Kidney epithelial cell (primary cell): ENCODE data around the gene CFAP54. TPM values are rescaled to one million over a fixed set of nuclear protein-coding genes. Genes with fewer than 3 reads are reported as not detected.
"Not testable (repeated sequence)": the region's sequence is repeated elsewhere in the genome, so short reads cannot be mapped to it uniquely, and the experiment has no call there.

Source experiments
- DNase-seq: peaks from one replicate; pipeline ENCODE4 v3.0.0-alpha.2; 2010; ENCODE audit warnings: low read depth
- H3K27me3 ChIP-seq: 2 replicates; pipeline ENCODE4 v1.6.0; 2011; ENCODE audit warnings: low read length; ENCODE audit not compliant: control insufficient read depth, insufficient read depth
- H3K36me3 ChIP-seq: 2 replicates; pipeline ENCODE4 v1.5.1; 2011; ENCODE audit warnings: low read length; ENCODE audit not compliant: control insufficient read depth, insufficient read depth
- H3K4me3 ChIP-seq: 2 replicates; pipeline ENCODE4 v1.5.1; 2011; ENCODE audit warnings: low read depth, mild to moderate bottlenecking, control low read depth, low read length
- total RNA-seq: library from RNA; depleted of rRNA; stranded (reverse); fragments of >200 nt; gene quantifications from 2 replicates; pipeline ENCODE4 v1.2.3, GENCODE V29; 2015
- TF ChIP-seq, protein P1 (sequence below): IDR thresholded peaks from 2 replicates; pipeline ENCODE4 v1.5.1; 2011; ENCODE audit warnings: mild to moderate bottlenecking, moderate library complexity, low read length, control low read depth, inconsistent platforms; ENCODE audit not compliant: insufficient read depth, poor library complexity, severe bottlenecking

CFAP54 gene
- total RNA-seq, 1 donor from 2014 or later, result 0.79 TPM

DNA sequence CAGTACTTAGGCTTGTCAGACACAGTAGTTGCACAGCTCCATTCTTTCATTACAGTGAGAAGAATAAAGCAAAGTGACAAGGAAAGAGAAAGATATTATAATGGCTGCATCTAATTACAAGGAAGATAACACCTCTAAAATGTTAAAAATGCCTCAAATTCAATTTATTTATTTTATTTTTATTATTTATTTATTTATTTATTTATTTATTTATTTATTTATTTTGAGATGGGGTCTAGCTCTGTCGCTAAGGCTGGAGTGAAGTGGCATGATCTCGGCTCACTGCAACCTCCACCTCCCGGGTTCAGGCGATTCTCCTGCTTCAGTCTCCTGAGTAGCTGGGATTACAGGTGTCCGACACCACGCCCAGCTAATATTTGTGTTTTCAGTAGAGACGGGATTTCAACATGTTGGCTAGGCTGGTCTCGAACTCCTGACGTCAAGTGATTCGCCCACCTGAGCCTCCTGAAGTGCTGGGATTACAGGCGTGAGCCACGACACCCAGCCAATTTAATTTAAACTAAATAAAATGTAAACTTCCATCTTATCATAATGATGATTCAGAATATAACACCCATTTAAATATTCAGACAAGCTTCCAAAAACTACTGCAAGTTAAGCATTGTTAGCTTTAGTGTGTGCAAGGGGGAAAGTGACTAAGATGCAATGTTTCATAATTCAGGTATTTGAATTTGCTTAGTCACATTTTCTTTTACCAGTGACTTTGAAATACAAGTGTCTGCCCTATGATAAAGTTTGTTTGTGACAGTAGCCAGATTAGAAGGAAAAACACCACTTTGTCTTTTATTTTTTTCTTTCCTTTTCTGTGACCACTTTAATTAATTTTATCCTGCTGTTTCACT, 2.4 kb upstream of the CFAP54 start:
- Histone ChIP-seq H3K27me3 (no peaks in the 10 kb centered on the region), H3K36me3 (no peaks in the 10 kb centered on the region), H3K4me3 (no peak overlapping the region)
- TF ChIP-seq, protein P1, sequence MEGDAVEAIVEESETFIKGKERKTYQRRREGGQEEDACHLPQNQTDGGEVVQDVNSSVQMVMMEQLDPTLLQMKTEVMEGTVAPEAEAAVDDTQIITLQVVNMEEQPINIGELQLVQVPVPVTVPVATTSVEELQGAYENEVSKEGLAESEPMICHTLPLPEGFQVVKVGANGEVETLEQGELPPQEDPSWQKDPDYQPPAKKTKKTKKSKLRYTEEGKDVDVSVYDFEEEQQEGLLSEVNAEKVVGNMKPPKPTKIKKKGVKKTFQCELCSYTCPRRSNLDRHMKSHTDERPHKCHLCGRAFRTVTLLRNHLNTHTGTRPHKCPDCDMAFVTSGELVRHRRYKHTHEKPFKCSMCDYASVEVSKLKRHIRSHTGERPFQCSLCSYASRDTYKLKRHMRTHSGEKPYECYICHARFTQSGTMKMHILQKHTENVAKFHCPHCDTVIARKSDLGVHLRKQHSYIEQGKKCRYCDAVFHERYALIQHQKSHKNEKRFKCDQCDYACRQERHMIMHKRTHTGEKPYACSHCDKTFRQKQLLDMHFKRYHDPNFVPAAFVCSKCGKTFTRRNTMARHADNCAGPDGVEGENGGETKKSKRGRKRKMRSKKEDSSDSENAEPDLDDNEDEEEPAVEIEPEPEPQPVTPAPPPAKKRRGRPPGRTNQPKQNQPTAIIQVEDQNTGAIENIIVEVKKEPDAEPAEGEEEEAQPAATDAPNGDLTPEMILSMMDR, result no peak
- no peak for DNase-seq

DNA sequence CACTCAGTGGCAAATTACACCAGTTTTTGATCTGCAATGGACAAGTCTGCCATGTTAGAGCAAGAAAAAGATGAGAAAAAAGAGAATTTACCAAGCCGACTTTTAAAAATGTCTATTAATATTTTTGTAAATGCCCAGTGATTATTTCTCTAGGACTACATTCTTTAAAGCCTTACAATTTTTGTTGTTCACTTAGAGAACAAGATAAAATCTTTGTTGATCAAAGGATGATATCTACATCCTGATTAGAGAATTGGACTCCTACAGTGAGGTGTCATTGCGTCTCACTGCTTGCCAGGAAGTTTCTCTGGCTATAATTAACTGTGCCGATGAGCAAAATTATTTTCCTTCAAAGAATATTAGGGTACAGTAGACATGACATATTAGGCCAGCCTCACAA, 1.7 kb upstream of the CFAP54 start:
- TF ChIP-seq, protein P1, result no peak
- no peaks in the 10 kb centered on the region for H3K27me3 ChIP-seq
- H3K4me3 ChIP-seq, result no peak overlapping the region
- H3K36me3 ChIP-seq, result no peaks in the 10 kb centered on the region
- no peak for DNase-seq

DNA sequence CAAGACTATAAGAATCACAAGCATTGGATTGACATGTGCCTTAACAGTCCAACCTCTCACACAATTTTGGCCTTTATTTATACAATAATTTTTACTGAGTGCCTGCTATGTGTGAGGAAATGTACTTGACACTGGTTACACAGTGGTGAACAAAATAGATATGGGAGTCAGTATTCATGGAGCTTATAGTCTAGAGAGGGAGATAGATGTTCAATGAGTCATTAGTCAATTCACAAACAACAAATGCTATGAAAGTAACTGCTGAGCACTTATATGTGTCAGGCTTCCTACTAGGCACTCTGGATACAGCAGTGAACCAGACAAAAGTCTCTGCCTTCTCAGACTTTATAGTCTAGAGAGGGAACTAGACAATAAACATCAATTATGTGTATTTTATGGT, 3.7 kb downstream of the CFAP54 start:
- no peaks in the 10 kb centered on the region for H3K27me3 ChIP-seq
- H3K36me3 ChIP-seq, result no peaks in the 10 kb centered on the region
- DNase-seq, result no peak
- TF ChIP-seq, protein P1, result no peak
- no peak overlapping the region for H3K4me3 ChIP-seq

DNA sequence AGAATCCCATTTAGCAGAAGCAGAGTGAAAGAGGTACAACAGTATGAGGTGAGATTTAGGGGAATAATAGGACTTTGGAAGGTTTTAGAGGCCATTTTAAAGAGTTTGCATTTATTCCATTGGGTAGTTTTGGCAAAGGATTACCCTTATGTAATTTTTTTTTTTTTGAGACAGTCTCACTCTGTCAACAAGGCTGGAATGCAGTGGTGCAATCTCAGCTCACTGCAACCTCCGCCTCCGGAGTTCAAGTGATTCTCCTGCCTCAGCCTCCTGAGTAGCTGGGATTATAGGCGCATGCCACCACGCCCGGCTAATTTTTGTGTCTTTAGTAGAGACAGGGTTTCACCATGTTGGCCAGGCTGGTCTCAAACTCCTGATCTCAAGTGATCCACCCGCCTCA, 4.8 kb downstream of the CFAP54 start:
- not testable (repeated sequence) for DNase-seq, H3K4me3 ChIP-seq, H3K27me3 ChIP-seq, H3K36me3 ChIP-seq

DNA sequence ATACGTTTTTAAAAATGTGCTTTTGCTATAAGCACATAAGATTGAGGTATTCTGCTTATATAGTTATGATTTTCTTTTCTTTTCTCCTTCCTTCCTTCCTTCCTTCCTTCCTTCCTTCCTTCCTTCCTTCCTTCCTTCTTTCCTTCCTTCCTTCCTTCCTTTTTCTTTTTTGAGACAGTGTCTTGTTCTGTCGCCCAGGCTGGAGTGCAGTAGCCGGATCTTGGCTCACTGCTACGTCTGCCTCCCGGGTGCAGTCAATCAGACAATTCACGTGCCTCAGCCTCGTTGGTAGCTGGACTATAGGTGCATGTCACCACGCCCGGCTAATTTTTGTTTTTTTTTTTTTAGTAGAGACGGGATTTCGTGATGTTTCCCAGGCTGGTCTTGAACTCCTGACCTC, 5.8 kb downstream of the CFAP54 start:
- Histone ChIP-seq H3K27me3 (no peaks in the 10 kb centered on the region), H3K36me3 (no peaks in the 10 kb centered on the region), H3K4me3 (no peak overlapping the region)
- TF ChIP-seq, protein P1, result no peak
- no peak for DNase-seq

DNA sequence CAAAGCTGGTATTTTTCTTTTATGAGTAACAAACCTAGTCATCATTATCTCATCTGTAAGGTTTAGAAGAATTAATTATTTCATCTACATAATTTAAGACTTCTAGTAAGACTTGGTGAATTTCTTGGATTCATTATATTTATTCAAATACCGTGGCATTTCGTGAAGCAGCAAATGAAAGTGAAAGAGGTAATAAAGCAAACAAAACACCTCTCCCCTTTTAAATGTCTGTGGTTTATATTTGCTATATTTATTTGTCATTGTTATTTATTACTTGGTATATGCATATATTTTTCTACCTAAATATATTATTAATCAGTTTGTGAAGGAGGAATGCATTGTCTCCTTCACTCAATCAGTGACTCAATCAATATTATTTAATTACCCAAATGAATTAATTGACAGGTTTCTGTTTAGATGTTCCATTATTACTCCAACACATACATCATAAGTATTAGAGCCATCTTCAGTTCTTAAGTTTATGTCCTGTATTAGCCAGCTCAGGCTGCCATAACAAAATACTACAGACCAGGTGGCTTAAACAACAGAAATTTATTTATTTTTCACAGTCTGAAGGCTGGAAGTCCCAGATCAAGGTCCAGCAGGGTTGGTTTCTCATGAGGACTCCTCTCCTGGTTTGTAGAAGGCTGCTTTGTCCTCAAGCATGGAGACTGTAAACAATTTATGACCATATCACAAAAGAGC, 6.6 kb downstream of the CFAP54 start:
- Histone ChIP-seq H3K36me3 (no peaks in the 10 kb centered on the region), H3K4me3 (no peak overlapping the region), H3K27me3 (no peaks in the 10 kb centered on the region)
- DNase-seq, result no peak
- TF ChIP-seq, protein P1, result no peak
